PC-3 (cell line): ENCODE results near the gene LRRC10B.

Source experiments
- CTCF ChIP-seq: fragments of 300-600 bp; sonication (generic); conservative IDR thresholded peaks from 2 replicates; pipeline ENCODE4 v1.5.1; 2017; ENCODE audit warnings: antibody characterized with exemption, low read depth, mild to moderate bottlenecking, low read length
- EZH2 ChIP-seq: fragments of 300-600 bp; sonication (generic); IDR thresholded peaks from one replicate; pipeline ENCODE4 v1.6.1; 2017; ENCODE audit warnings: antibody characterized with exemption, mild to moderate bottlenecking, low read length; ENCODE audit not compliant: unreplicated experiment

- no peak for TF ChIP-seq CTCF
- TF ChIP-seq EZH2, result no peak
Observed at GRCh38 chr11:61480261-61480993, 28.1 kb upstream of the LRRC10B start.
